Measurements from ENCODE around the gene NEAT1.
"Not testable (repeated sequence)": the region's sequence is repeated elsewhere in the genome, so short reads cannot be mapped to it uniquely, and the experiment has no call there.

Gene NEAT1

DNA sequence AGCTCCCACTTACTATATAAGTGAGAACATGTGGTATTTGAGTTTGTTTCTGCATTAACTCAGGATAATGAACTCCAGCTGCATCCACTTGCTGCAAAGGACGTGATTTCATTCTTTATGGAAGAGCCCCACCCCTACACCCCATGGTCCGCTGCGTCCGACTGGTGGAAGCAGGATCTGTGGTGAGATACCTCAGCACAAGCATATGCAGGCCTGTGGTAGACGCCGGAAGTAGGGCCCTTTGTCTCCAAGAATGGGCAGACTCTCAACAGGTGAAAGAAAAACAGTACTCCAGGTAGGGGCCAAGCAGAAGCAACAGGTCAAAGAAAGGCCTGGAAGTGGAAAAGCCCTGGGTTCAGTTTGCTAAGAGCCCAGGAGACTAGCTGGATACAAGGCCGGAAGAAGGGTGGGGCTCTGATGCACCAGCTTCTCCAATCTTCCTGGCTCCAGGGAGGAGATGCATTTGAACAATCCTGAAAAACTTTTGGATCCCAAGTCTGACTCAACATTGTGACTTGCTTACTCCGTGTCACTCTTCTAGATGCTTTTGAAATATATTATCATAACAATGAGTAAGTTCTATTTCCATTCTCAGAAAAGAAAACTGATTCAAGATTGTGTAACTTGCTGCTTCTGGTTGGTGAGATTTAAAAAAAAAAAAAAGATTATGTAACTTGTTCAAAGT is 30.4 kb downstream of the NEAT1 start:
- DNase-seq (ENCODE audit: low read depth): peak; percentile 95

- DNase-seq (ENCODE audit: low read depth): peak; percentile 85
These were observed 31.7 kb downstream of the NEAT1 start for GRCh38 chr11:65454311-65454695.

DNA sequence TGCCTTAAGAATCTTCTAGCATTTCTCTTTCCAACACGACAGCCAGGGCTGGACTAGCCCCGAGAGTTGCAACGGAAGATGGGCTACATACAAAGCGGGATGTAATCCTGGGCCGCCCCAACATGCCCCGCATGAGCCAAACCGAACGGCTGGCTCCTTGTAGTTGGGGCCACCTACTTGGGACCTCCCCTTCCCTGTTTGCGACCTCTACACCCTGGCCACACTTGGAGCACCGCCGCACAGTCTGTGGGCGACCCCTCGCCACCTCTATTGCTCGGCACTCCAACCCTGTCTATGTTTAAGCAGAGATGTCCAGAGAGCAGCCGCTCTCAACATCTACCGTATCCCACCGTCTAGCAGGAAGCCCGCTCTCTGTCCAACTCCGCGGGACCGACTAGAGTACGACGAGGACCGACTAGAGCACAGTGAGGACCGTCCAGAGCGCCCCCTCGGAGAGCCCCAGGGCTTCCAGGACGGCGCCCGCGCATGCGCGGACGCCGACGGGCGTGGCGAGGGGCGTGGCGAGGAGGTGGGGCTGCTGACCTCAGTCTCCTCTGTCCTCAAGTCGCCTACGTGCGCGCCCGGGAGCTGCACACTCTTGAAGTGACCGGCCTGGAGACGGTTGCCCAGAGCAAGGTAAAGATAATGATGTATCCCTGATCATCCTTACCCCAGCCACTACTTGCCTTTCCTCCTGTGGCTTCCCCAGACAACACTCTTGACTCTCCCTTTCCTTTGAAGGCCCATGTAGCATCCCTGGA is 32.3 kb downstream of the NEAT1 start:
- DNase-seq (ENCODE audit: low read depth): peak; percentile 89

GRCh38 chr11:65456418-65456817 is 33.8 kb downstream of the NEAT1 start:
- DNase-seq (ENCODE audit: low read depth): peak; percentile 73

- no peak for DNase-seq (ENCODE audit: low read depth)
These were observed 37.0 kb downstream of the NEAT1 start for GRCh38 chr11:65459552-65459951.

DNA sequence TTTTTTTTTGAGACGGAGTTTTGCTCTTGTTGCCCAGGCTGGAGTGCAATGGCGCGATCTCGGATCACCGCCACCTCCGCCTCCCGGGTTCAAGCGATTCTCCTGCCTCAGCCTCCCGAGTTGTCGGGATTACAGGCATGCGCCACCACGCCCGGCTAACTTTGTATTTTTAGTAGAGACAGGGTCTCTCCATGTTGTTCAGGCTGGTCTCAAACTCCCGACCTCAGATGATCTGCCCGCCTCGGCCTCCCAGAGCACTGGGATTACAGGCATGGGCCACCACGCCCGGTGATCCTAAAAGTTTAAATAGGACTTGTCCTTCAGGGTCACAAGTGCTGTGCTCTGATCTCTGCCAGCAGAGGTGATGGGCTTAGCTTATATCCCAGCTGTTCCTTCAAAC is 42.9 kb downstream of the NEAT1 start:
- not testable (repeated sequence) for DNase-seq (ENCODE audit: low read depth)

DNA sequence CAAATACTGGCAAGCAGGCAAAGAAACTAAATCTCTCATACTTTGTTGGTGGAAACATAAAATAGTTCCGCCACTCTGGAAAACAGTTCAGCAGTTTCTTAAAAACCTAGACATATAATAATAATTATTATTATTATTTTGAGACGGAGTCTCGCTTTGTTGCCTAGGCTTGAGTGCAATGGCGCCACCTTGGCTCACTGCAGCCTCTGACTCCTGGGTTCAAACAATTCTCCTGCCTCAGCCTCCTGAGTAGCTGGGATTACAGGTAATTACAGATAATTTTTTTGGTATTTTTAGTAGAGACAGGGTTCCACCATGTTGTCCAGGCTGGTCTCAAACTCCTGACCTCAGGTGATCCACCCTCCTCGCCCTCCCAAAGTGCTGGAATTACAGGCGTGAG is 44.7 kb downstream of the NEAT1 start:
- DNase-seq (ENCODE audit: low read depth): not testable (repeated sequence)

DNA sequence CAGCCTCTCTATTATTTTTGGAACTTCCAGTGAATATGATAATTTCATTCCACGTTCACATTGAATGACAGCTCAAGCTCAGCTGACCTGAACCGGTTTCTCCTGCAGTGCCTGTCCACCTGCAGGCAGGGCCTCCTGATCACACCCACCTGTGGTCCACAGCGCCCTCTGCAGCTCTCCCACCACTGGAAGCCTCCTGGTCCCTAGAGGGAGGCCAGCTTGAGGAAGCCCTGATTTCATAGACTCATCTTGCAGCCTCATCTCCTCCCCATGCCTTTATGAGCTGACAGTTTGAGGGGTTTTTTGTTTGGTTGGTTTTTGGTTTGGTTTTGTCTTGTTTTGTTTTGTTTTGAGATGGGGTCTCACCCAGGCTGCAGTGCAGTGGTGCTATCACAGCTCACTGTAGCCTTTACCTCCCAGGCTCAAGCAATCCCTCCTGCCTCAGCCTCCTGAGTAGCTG is 46.3 kb downstream of the NEAT1 start:
- peak; percentile 41 for DNase-seq (ENCODE audit: low read depth)

DNA sequence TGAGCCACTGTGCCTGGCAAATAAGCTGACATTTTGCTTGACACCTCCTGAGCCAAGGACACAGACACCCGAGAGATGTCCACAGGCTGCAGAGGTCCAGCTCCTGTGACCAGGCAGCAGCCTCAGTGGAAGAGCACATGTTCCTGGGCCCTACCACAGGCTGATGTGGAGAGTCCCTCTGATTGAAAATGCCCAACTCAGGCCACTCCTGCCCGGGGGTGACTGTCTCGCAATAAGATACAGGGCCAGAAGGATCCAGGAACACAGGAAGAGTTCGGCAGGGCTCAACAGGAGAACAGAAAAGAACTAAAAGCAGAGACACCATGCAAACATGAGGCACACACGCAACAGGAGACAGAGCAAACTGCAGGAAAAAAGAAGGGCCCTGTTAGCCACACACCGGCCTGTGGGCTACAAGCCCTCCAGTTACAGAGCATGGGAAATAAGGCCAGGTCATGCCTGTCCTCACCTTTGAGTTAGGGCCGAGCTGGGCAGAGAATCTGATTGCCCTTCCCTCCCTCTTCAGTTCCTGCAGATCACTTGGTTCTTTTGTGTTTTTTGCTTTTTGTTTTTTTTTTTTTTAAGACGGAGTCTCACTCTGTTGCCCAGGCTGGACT is 47.9 kb downstream of the NEAT1 start:
- peak; percentile 16 for DNase-seq (ENCODE audit: low read depth)

- peak; percentile 89 for DNase-seq (ENCODE audit: low read depth)
These were observed 48.9 kb downstream of the NEAT1 start for GRCh38 chr11:65471447-65471891.

DNA sequence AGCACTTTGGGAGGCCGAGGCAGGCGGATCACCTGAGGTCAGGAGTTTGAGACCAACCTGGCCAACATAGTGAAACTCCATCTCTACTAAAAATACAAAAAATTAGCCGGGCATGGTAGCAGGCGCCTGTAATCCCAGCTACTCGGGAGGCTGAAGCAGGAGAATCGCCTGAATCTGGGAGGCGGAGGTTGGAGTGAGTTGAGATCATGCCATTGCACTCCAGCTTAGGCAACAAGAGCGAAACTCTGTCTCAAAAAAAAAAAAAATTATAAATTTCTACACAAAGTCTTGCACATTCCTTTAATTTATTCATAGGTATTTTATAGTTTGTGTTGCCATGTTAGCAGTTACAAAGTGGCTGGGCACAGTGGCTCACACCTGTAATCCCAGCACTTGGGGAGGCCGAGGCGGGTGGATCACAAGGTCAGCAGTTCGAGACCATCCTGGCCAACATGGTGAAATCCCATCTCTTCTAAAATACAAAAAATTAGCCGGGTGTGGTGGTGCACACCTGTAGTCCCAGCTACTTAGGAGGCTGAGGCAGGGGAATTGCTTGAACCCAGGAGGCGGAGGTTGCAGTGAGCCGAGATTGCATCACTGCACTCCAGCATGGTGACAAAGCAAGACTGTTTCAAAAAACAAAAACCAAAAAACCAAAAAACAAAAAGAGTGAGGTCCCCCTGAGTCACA is 50.1 kb downstream of the NEAT1 start:
- not testable (repeated sequence) for DNase-seq (ENCODE audit: low read depth)

- peak; percentile 29 for DNase-seq (ENCODE audit: low read depth)
These were observed 50.8 kb downstream of the NEAT1 start for GRCh38 chr11:65473278-65473860.

DNA sequence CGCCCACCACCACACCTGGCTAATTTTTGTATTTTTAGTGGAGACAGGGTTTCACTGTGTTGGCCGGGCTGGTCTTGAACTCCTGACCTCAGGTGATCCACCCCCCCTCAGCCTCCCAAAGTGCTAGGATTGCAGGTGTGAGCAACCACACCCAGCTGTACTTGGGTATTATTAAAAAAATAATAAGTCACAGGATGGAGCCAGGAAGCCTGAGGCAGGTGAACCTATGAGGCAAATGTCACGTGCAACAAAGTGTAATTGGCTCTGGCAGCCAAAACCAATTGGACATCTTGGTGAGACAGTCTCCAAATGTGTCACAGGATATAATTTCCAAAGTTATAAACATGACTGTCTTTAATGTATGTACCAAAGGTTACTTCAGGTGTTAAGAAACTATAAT is 52.3 kb downstream of the NEAT1 start:
- DNase-seq (ENCODE audit: low read depth): no peak

DNA sequence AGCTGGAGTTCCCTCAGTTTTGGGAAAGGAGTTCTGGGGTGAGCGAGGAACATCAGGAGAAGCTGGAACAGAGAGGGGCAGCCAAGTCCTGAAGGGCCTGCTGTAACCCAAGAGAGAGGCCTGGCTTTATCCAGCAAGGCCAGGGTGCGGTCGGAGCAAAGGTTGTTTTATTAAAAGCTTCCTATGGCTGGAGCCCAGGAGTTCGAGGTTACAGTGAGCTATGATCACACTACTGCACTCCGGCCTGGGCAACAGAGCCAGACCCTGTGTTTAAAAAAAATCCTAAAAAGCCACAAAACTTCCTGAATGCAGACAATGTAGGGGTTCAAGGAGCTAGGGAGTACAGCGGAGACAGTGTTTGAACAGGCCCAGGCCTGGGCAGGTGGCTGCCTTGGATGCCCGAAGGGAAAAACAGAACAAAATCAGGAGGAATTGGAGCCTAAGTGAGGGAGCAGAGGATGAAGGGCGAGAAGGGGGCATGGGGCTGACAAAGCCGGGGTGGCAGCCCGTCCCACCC is 54.1 kb downstream of the NEAT1 start:
- peak; percentile 46 for DNase-seq (ENCODE audit: low read depth)

- DNase-seq (ENCODE audit: low read depth): peak; percentile 97
These were observed 54.8 kb downstream of the NEAT1 start for GRCh38 chr11:65477149-65477965.

GRCh38 chr11:65478388-65479183 is 56.0 kb downstream of the NEAT1 start:
- peak; percentile 39 for DNase-seq (ENCODE audit: low read depth)

DNA sequence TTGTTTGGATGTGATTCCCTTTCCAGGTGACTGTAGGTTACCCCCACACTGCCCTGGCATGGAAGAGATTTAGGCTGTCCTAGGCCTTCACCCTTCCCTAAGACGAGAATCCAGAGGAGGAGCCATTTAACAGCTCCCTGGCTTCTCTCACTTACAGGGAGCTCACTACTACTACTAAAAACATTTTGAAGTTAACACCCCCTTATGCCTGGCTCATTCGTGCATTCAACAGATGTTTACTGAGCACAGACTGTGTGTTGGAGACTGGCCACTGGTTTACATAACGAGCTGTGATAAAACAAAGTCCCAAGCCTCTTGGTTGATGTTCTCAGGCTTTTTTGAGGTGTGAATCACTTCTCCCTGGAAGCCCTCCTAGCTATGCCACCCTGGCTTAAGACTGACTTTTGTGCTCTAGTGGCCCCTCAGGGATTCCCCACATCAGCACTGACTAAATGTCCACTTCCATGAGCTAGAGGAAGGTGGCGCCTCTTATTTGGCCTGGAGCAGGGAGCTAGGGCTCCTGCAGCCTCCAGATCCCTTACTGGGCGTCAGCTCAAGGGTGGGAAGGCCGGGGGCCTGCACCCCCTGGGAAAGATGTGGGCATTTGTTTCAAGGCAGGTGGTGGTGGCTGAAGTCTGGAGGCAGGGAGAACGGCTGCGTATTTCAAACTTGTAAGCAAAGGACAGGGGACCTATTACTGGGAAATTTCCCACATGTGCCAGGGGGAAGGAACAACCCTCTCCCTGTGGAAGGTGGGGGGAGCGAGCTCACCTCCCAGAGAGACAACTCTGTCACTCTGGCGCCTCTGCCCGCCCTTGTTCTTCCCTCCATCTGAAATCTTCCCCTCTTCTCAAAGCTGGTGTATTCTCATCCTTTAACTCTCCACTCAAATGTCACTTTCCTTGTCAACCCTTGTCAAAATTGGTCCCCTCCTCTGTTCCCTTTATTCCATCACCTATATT is 56.9 kb downstream of the NEAT1 start:
- peak; percentile 96 for DNase-seq (ENCODE audit: low read depth)

- DNase-seq (ENCODE audit: low read depth): peak; percentile 61
These were observed 59.8 kb downstream of the NEAT1 start for GRCh38 chr11:65482306-65482850.

- DNase-seq (ENCODE audit: low read depth): no peak
These were observed 63.3 kb downstream of the NEAT1 start for GRCh38 chr11:65485920-65486219.

Measured in EH (cell line).